Hindlimb muscle (tissue), 1 donor: ENCODE measurements around the gene OSCAR. TPM values are rescaled to one million over a fixed set of nuclear protein-coding genes. Genes with fewer than 3 reads are reported as not detected.
"Not testable (repeated sequence)": the region's sequence is repeated elsewhere in the genome, so short reads cannot be mapped to it uniquely, and the experiment has no call there.

Experiments used
- DNase-seq: peaks from one replicate; pipeline ENCODE4 v3.0.0-alpha.2; 2013
- polyA plus RNA-seq: library from polyadenylated mRNA; unstranded; fragments of 120-200 nt; gene quantifications from one replicate; pipeline ENCODE4 v1.2.1, GENCODE V29; 2013; ENCODE audit not compliant: insufficient read length

Gene OSCAR
- polyA plus RNA-seq, 1 donor, result 0.65 TPM

- no peak for DNase-seq
These were observed 23.8 kb upstream of the OSCAR start for GRCh38 chr19:54124393-54124792.

GRCh38 chr19:54123682-54124081, 23.1 kb upstream of the OSCAR start:
- no peak for DNase-seq

GRCh38 chr19:54121259-54121658, 20.7 kb upstream of the OSCAR start:
- DNase-seq, result no peak

GRCh38 chr19:54115109-54116063, 14.8 kb upstream of the OSCAR start, which contains the start of the genes PRPF31 and TFPT:
Gene PRPF31 (plus strand): TSS chr19:54115754. CDS start chr19:54118279, 2,525 bp downstream.
Gene TFPT (minus strand): TSS chr19:54115657. CDS start chr19:54115269, 388 bp downstream.
- DNase-seq, result peak; percentile 98

- no peak for DNase-seq
These were observed 13.9 kb upstream of the OSCAR start for GRCh38 chr19:54114340-54115108.

GRCh38 chr19:54109651-54110050, 9.0 kb upstream of the OSCAR start:
- no peak for DNase-seq

- no peak for DNase-seq
These were observed 7.9 kb upstream of the OSCAR start for GRCh38 chr19:54108496-54108895.

- no peak for DNase-seq
These were observed 7.4 kb upstream of the OSCAR start for GRCh38 chr19:54107876-54108490.

GRCh38 chr19:54106716-54107115, 6.1 kb upstream of the OSCAR start:
- DNase-seq, result no peak

- no peak for DNase-seq
These were observed 5.2 kb upstream of the OSCAR start for GRCh38 chr19:54105796-54106195.

GRCh38 chr19:54104998-54105715, 4.6 kb upstream of the OSCAR start:
- no peak for DNase-seq

GRCh38 chr19:54102421-54103169, 2.0 kb upstream of the OSCAR start, which contains the start of gene NDUFA3:
Gene NDUFA3 (plus strand): TSS chr19:54102855. CDS start chr19:54102879, 24 bp downstream.
- DNase-seq, result peak; percentile 100

- DNase-seq, result not testable (repeated sequence)
These were observed 724 bp downstream of the OSCAR start for GRCh38 chr19:54099903-54100255.

GRCh38 chr19:54099190-54099902, 1.3 kb downstream of the OSCAR start:
- DNase-seq, result no peak

GRCh38 chr19:54096617-54097106, 3.9 kb downstream of the OSCAR start:
- DNase-seq, result no peak

GRCh38 chr19:54095859-54096616, 4.6 kb downstream of the OSCAR start:
- peak; percentile 34 for DNase-seq

GRCh38 chr19:54095136-54095858, 5.3 kb downstream of the OSCAR start:
- no peak for DNase-seq

GRCh38 chr19:54094426-54095000, 6.1 kb downstream of the OSCAR start:
- no peak for DNase-seq

- DNase-seq, result no peak
These were observed 16.2 kb downstream of the OSCAR start for GRCh38 chr19:54084410-54084809.
